Measurements from ENCODE around the gene MEST. TPM values are rescaled to one million over a fixed set of nuclear protein-coding genes. Genes with fewer than 3 reads are reported as not detected.

The MEST gene
- total RNA-seq, 1 experiment from 2014 or later: 44.4 TPM

- Histone ChIP-seq H3K27ac (ENCODE audit: low read length) (no peak overlapping the region), H3K9me3 (ENCODE audit: control insufficient read depth, insufficient read depth, low read depth, low read length) (no peaks in the 10 kb centered on the region), H3K4me3 (ENCODE audit: low read depth in 2 of 2, low read length in 2 of 2) (no peak overlapping the region), H3K4me1 (ENCODE audit: control insufficient read depth, insufficient read depth, low read length) (no peaks in the 10 kb centered on the region), H3K27me3 (ENCODE audit: control insufficient read depth, insufficient read depth, low read length) (no peaks in the 10 kb centered on the region), H3K36me3 (ENCODE audit: control insufficient read depth, insufficient read depth, low read length) (no peaks in the 10 kb centered on the region)
- CTCF ChIA-PET: no interaction called here
- no peak for TF ChIP-seq TCF7L2 (IDR thresholded peaks at IDR 0.05; ENCODE audit: low read depth, low read length)
- no peak for TF ChIP-seq POLR2AphosphoS5 (IDR thresholded peaks at IDR 0.05; ENCODE audit: low read depth, low read length)
- no peak for TF ChIP-seq CTCF (IDR thresholded peaks at IDR 0.05)
- TF ChIP-seq REST (IDR thresholded peaks at IDR 0.05; ENCODE audit: insufficient read depth in 1 of 2, low read depth in 2 of 2, low read length in 1 of 2): no peak
- no peak for TF ChIP-seq SIN3A (IDR thresholded peaks at IDR 0.05; ENCODE audit: borderline replicate concordance, insufficient read depth, low read depth, low read length)
- no peak for ATAC-seq
- POLR2A ChIA-PET: no interaction called here
- DNase-seq (ENCODE audit: low read depth, low spot score): no peak
- in situ Hi-C loops (cut with HindIII; ENCODE audit: low pct_unique_long_range_greater_than_20kb, low sequenced_read_pairs): loop anchor here (10.0 kb wide), 1 partner anchor 229 kb away; no protein-coding TSS in a partner anchor
- intact Hi-C loops (cut with micrococcal nuclease; ENCODE audit: unreplicated experiment): no loop called here
- BruUV-seq (replicated peaks): no TSS peak
Measured at GRCh38 chr7:130553398-130554029, 61.6 kb downstream of the MEST start.

GRCh38 chr7:130554481-130554880 lies 62.6 kb downstream of the MEST start:
- intact Hi-C loops (cut with micrococcal nuclease; ENCODE audit: unreplicated experiment): no loop called here
- no peaks in the 10 kb centered on the region for H3K36me3 ChIP-seq (ENCODE audit: control insufficient read depth, insufficient read depth, low read length)
- no peak for TF ChIP-seq REST (IDR thresholded peaks at IDR 0.05; ENCODE audit: insufficient read depth in 1 of 2, low read depth in 2 of 2, low read length in 1 of 2)
- ATAC-seq (no peak), DNase-seq (ENCODE audit: low read depth, low spot score) (no peak)
- H3K27ac ChIP-seq (ENCODE audit: low read length): no peak overlapping the region
- H3K4me3 ChIP-seq (ENCODE audit: low read depth in 2 of 2, low read length in 2 of 2): no peak overlapping the region
- no peaks in the 10 kb centered on the region for H3K4me1 ChIP-seq (ENCODE audit: control insufficient read depth, insufficient read depth, low read length)
- in situ Hi-C loops (cut with HindIII; ENCODE audit: low pct_unique_long_range_greater_than_20kb, low sequenced_read_pairs): loop anchor here (10.0 kb wide), 1 partner anchor 230 kb away; no protein-coding TSS in a partner anchor
- H3K27me3 ChIP-seq (ENCODE audit: control insufficient read depth, insufficient read depth, low read length): no peaks in the 10 kb centered on the region
- BruUV-seq (replicated peaks): no TSS peak
- ChIA-PET CTCF (no interaction called here), POLR2A (no interaction called here)
- no peaks in the 10 kb centered on the region for H3K9me3 ChIP-seq (ENCODE audit: control insufficient read depth, insufficient read depth, low read depth, low read length)

Small RNA genes lying within 50 kb of the gene (microRNA-seq; reads per million reads assigned to microRNA genes)
- 1,770 reads per million, percentile 86 among the genes with 10 or more reads in this experiment for gene MIR335 (ENCODE audit: unreplicated experiment)

Other genes with a start within 250 kb of the MEST start
- gene CPA2, start 225.2 kb upstream of the MEST start, total RNA-seq (2021; ENCODE audit: unreplicated experiment): 0.87 TPM
- gene CPA4, start 198.9 kb upstream of the MEST start, total RNA-seq (2021; ENCODE audit: unreplicated experiment): 3.1 TPM
- not detected for gene CPA5, start 147.3 kb upstream of the MEST start, total RNA-seq (2021; ENCODE audit: unreplicated experiment)
- 7.6 TPM for gene CPA1, start 111.6 kb upstream of the MEST start, total RNA-seq (2021; ENCODE audit: unreplicated experiment)
- gene CEP41, start 51.1 kb upstream of the MEST start, total RNA-seq (2021; ENCODE audit: unreplicated experiment): 13.2 TPM
- gene COPG2, start 176.7 kb downstream of the MEST start, total RNA-seq (2021; ENCODE audit: unreplicated experiment): 26.0 TPM
- gene TSGA13, start 194.5 kb downstream of the MEST start, total RNA-seq (2021; ENCODE audit: unreplicated experiment): not detected
- 0.39 TPM for gene KLF14, start 242.1 kb downstream of the MEST start, total RNA-seq (2021; ENCODE audit: unreplicated experiment)